ENCODE data around the gene UHRF1. TPM values are rescaled to one million over a fixed set of nuclear protein-coding genes. Genes with fewer than 3 reads are reported as not detected.

The UHRF1 gene
- polyA plus RNA-seq, 1 of the 3 experiments (the other 2 are of a cell fraction), result 43.4 TPM

DNA sequence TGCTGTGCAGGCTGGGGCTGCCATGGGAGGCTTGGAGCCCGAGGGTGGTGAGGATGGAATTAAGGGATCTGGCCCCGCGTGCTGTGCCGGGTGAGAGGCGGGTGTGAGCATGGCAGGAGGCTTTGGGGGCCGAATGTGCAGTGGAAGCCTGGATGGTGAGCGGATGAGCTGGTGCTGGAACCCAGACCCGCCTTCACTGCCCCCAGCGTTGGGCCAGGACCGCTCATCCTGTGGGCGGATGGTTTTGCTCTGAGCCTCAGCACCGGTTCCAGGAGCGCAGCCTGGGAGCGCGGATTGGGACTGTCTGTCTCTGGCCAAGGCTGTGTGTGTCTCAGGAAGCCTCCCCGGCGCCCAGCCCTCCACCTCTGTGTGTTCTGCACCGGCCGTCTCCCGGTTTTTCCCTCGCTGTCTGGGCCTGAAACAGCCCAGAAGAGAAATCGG lies 76.3 kb downstream of the UHRF1 start:
- H3K9ac ChIP-seq, result no peak overlapping the region
- CTCF ChIA-PET, result interaction anchor here (0.6 to 1.7 kb wide), 6 partner anchors 9 to 838 kb away, joined by 3 to 6 read pairs (median 4); no protein-coding TSS in a partner anchor
- TF ChIP-seq, protein P1, sequence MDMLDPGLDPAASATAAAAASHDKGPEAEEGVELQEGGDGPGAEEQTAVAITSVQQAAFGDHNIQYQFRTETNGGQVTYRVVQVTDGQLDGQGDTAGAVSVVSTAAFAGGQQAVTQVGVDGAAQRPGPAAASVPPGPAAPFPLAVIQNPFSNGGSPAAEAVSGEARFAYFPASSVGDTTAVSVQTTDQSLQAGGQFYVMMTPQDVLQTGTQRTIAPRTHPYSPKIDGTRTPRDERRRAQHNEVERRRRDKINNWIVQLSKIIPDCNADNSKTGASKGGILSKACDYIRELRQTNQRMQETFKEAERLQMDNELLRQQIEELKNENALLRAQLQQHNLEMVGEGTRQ (IDR thresholded peaks at IDR 0.05; ENCODE audit: borderline replicate concordance, low read depth, low read length), result no peak
- TF ChIP-seq, protein P2, sequence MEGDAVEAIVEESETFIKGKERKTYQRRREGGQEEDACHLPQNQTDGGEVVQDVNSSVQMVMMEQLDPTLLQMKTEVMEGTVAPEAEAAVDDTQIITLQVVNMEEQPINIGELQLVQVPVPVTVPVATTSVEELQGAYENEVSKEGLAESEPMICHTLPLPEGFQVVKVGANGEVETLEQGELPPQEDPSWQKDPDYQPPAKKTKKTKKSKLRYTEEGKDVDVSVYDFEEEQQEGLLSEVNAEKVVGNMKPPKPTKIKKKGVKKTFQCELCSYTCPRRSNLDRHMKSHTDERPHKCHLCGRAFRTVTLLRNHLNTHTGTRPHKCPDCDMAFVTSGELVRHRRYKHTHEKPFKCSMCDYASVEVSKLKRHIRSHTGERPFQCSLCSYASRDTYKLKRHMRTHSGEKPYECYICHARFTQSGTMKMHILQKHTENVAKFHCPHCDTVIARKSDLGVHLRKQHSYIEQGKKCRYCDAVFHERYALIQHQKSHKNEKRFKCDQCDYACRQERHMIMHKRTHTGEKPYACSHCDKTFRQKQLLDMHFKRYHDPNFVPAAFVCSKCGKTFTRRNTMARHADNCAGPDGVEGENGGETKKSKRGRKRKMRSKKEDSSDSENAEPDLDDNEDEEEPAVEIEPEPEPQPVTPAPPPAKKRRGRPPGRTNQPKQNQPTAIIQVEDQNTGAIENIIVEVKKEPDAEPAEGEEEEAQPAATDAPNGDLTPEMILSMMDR (IDR thresholded peaks at IDR 0.05), result no peak

DNA sequence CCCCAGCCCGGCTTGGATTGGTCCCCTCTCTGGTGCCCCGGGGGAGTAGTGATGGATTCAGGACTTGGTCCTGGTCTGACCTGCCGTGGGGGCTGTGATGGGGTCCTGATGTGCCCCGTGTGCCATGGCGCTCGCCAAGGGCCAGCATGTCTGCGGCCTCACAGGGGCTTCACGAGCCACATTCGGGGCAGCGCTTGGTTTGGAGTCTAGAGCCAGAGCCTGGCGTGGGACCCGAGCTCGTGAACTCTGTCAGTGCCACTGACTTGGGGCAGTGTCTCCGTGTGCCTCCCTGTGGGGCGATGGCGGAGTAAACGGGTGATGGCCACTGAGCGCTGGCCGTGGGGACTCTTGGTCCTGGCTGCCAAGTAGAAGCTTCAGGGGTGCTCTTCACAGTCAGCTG lies 76.8 kb downstream of the UHRF1 start:
- Histone ChIP-seq H3K4me2 (no peak overlapping the region), H3K27me3 (ENCODE audit: insufficient read depth) (no peaks in the 10 kb centered on the region), H3K9me3 (no peaks in the 10 kb centered on the region), H3K4me1 (ENCODE audit: control insufficient read depth in 1 of 2, insufficient read depth in 2 of 2, low read depth in 1 of 2, low read length in 1 of 2) (peaks cover 7 to 42% of the 10 kb centered on the region in 2 experiments; a peak in 1 of 4 replicates), H3K4me3 (ENCODE audit: low read depth in 2 of 2, low read length in 1 of 2) (no peak overlapping the region), H3K27ac (ENCODE audit: low read depth in 2 of 2, low read length in 1 of 2) (no peak overlapping the region), H3K79me2 (ENCODE audit: insufficient read depth) (peaks cover 98% of the 10 kb centered on the region), H2AFZ (ENCODE audit: low read depth) (no peak overlapping the region), H4K20me1 (ENCODE audit: insufficient read depth) (peaks cover 91% of the 10 kb centered on the region), H3K36me3 (replicated peaks in 1 of 2; ENCODE audit: control insufficient read depth in 1 of 2, insufficient read depth in 2 of 2, low read length in 1 of 2) (no peaks in the 10 kb centered on the region), H3K9ac (no peak overlapping the region), H3K9me2 (no peaks in the 10 kb centered on the region), H3F3A (replicated peaks; ENCODE audit: insufficient read depth) (no peaks in the 10 kb centered on the region)
- WGBS (ENCODE audit: low lambda C conversion rate), result no CpG with 5 or more reads among the region's 19 CpGs
- no peak for DNase-seq
- TF ChIP-seq, protein P3, sequence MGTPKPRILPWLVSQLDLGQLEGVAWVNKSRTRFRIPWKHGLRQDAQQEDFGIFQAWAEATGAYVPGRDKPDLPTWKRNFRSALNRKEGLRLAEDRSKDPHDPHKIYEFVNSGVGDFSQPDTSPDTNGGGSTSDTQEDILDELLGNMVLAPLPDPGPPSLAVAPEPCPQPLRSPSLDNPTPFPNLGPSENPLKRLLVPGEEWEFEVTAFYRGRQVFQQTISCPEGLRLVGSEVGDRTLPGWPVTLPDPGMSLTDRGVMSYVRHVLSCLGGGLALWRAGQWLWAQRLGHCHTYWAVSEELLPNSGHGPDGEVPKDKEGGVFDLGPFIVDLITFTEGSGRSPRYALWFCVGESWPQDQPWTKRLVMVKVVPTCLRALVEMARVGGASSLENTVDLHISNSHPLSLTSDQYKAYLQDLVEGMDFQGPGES (IDR thresholded peaks at IDR 0.05; ENCODE audit: low read depth, low read length), result no peak
- no peak for TF ChIP-seq TAF1 (IDR thresholded peaks at IDR 0.05; ENCODE audit: borderline replicate concordance, low read depth, low read length)
- TF ChIP-seq, protein P4, sequence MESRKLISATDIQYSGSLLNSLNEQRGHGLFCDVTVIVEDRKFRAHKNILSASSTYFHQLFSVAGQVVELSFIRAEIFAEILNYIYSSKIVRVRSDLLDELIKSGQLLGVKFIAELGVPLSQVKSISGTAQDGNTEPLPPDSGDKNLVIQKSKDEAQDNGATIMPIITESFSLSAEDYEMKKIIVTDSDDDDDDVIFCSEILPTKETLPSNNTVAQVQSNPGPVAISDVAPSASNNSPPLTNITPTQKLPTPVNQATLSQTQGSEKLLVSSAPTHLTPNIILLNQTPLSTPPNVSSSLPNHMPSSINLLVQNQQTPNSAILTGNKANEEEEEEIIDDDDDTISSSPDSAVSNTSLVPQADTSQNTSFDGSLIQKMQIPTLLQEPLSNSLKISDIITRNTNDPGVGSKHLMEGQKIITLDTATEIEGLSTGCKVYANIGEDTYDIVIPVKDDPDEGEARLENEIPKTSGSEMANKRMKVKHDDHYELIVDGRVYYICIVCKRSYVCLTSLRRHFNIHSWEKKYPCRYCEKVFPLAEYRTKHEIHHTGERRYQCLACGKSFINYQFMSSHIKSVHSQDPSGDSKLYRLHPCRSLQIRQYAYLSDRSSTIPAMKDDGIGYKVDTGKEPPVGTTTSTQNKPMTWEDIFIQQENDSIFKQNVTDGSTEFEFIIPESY (IDR thresholded peaks at IDR 0.05; ENCODE audit: borderline replicate concordance, low read depth), result no peak
- no peak for TF ChIP-seq RFX5 (IDR thresholded peaks at IDR 0.05; ENCODE audit: low read length)
- no peak for TF ChIP-seq NRF1 (IDR thresholded peaks at IDR 0.05; ENCODE audit: low read depth, low read length)
- TF ChIP-seq TCF12 (IDR thresholded peaks at IDR 0.05), result no peak
- TF ChIP-seq, protein P1 (IDR thresholded peaks at IDR 0.05; ENCODE audit: borderline replicate concordance, low read depth, low read length), result no peak
- TF ChIP-seq ELF1 (IDR thresholded peaks at IDR 0.05), result no peak
- TF ChIP-seq NFIC (IDR thresholded peaks at IDR 0.05; ENCODE audit: borderline replicate concordance), result no peak
- no peak for TF ChIP-seq MEF2A (IDR thresholded peaks at IDR 0.05; ENCODE audit: borderline replicate concordance, low read depth)
- TF ChIP-seq GATA2 (CRISPR knock-in tag; IDR thresholded peaks at IDR 0.05), result no peak
- no peak for TF ChIP-seq FOSL2 (IDR thresholded peaks at IDR 0.05; ENCODE audit: borderline replicate concordance, low read depth)
- no peak for TF ChIP-seq FOXM1 (IDR thresholded peaks at IDR 0.05; ENCODE audit: low read depth)
- TF ChIP-seq RAD21 (IDR thresholded peaks at IDR 0.05; ENCODE audit: low read length), result no peak
- CTCF ChIA-PET, result interaction anchor here (1.0 to 1.7 kb wide), 3 partner anchors 10 to 45 kb away, joined by 3 to 6 read pairs (median 5); no protein-coding TSS in a partner anchor
- POLR2A ChIA-PET, result interaction anchor here (0.6 to 1.0 kb wide), 2 partner anchors 16 to 415 kb away, joined by 3 to 4 read pairs; no protein-coding TSS in a partner anchor

More for the DNA sequence above, 76.3 kb downstream of the UHRF1 start:
- Histone ChIP-seq H4K20me1 (ENCODE audit: insufficient read depth) (peaks cover 88% of the 10 kb centered on the region), H3F3A (replicated peaks; ENCODE audit: insufficient read depth) (no peaks in the 10 kb centered on the region), H2AFZ (ENCODE audit: low read depth) (no peak overlapping the region), H3K9me2 (no peaks in the 10 kb centered on the region), H3K4me3 (ENCODE audit: low read depth in 2 of 2, low read length in 1 of 2) (no peak overlapping the region), H3K27ac (ENCODE audit: low read depth in 2 of 2, low read length in 1 of 2) (no peak overlapping the region), H3K27me3 (ENCODE audit: insufficient read depth) (no peaks in the 10 kb centered on the region), H3K4me2 (no peak overlapping the region), H3K4me1 (ENCODE audit: control insufficient read depth in 1 of 2, insufficient read depth in 2 of 2, low read depth in 1 of 2, low read length in 1 of 2) (peaks cover 7 to 44% of the 10 kb centered on the region in 2 experiments; a peak in 1 of 4 replicates), H3K9me3 (no peaks in the 10 kb centered on the region), H3K79me2 (ENCODE audit: insufficient read depth) (peaks cover 98% of the 10 kb centered on the region), H3K36me3 (replicated peaks in 1 of 2; ENCODE audit: control insufficient read depth in 1 of 2, insufficient read depth in 2 of 2, low read length in 1 of 2) (no peaks in the 10 kb centered on the region)
- POLR2A ChIA-PET, result interaction anchor here (0.6 to 1.0 kb wide), 2 partner anchors 15 to 305 kb away, joined by 3 read pairs; no protein-coding TSS in a partner anchor
- peak; percentile 41 for DNase-seq
- 92% methylated on average over 14 of the region's 22 CpGs for WGBS (ENCODE audit: low lambda C conversion rate)

All from SK-N-SH (cell line).